ENCODE results near the gene FAM107B.

FAM107B gene

DNA sequence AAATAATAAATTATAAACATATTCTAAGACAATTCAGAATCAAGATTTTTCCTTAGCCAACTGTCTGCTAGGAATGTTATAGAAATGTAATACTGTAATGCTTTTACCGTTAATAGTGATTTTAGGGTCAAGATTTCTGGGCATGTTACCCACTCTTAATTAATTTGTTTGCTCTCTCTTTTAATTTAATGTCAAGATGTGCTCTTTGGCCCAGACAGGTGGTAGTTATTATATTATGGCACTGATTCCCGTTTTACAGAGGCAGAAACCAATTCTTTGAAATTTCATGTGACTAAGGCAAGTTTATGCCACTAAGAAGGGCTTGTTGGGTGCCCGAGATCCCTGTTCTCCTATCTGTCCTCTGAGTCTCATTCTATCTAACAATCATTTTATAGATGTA lies 959 bp upstream of the FAM107B start:
- no peak for DNase-seq

GRCh38 chr10:14774214-14774580 lies 500 bp downstream of the FAM107B start:
- DNase-seq, result no peak

DNA sequence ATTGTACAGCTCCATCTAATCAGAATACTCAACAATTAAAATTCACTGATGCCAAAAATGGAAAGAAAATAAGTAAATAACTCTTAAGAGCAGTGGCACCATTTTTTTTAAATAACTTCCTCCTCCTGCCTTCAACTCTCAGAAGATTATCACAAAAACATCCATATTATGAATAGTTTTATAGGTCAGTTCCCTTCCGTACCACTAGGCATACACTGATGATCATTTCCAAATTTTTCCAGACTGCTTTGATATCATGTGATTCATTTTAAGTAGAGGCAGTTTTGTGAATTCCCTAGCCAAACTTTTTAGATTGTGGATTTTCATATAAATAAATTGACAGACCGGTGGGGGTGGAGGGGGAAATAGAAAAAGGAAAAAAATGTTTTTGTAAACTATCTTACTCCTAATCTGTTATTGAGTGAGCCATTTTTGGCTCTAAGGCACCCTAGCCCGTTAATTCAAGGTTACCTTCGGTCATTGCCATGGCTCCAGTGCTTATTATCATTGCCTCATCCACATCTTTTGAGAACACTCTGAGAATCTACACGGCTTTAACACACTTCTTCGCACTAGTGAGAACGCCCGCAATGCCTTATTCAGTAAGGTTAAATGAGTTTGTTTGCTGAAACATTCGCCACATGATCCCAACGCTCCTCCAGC lies 1.0 kb downstream of the FAM107B start:
- DNase-seq, result no peak

DNA sequence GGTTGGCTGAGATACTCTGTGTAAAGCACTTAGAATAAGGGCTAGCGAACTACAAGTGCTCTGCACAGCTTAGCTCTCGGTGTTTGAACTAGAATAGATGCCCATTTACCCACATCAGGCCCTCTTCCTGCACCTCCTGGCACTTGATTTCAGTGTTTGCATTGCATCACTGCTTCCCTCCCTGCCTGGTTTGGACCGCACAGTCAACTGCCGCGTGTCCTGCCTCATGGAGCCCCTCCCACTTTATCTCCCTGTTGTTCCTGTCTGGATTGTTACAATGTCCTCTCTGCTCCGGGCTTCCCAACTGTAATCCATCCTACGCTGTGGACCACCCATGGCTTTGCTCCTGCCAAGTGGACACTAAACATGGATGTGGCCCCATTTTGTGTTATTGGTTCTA lies 2.3 kb downstream of the FAM107B start:
- no peak for DNase-seq

DNA sequence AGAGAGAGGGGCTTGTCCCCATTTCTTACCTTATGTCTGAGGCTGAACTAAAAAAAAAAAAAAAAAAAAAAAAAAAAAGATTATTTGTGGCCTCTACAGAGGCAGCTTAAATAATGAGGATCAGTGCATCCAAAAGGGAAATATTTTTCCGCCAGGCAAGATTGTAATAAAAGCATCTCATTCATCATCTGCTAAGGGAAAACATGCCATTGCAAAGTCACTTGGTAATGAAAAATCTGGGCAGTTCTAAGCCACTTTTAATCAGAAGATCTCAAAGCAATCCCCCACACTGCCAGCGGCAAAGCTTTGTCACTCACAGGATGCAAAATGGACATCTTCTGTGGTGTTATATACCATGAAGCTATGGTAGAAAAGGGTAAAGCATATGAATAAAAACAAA lies 3.8 kb downstream of the FAM107B start:
- no peak for DNase-seq

DNA sequence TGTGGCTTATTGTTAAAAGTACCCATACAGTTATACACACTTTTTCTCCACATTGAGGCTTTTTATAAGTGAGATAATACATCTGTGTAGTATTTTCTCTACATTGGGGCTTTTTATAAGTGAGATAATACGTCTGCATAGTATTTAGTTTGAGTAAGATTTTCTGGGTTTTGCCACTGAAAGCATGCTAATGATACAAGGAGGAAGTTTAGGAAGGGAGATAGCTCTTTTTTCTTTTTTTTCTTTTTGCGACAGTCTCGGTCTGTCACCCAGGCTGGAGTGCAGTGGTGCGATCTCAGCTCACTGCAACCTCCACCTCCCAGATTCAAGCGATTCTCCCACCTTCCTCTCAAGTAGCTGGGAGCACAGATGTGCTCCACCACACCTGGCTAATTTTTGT lies 13.3 kb downstream of the FAM107B start:
- no peak for DNase-seq

DNA sequence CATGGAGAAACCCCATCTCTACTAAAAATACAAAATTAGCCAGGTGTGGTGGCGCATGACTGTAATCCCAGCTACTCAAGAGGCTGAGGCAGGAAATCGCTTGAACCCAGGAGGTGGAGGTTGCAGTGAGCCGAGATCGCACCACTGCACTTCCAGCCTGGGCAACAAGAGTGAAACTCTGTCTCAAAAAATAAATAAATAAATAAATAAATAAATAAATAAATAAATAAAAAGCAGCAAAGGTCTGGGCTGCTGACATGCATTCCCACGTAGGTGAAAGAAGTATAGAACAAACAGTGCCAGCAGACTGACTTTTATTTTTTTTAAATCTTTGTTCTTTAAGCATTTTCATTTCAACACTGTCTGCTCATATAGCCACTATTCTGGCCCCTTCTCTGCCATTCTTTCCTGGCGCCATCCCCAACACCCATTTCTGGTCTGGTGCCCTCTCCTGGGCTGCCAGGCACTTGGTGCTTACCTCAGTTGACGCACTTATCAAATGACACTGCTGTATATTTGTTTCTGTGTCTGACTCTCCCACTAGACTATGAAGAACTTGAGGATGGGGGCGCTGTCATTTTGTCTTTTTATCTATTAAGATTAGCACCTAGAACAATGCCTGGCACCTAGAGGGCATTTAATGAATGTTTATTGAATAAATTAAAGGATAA lies 15.6 kb downstream of the FAM107B start:
- DNase-seq, result no peak

DNA sequence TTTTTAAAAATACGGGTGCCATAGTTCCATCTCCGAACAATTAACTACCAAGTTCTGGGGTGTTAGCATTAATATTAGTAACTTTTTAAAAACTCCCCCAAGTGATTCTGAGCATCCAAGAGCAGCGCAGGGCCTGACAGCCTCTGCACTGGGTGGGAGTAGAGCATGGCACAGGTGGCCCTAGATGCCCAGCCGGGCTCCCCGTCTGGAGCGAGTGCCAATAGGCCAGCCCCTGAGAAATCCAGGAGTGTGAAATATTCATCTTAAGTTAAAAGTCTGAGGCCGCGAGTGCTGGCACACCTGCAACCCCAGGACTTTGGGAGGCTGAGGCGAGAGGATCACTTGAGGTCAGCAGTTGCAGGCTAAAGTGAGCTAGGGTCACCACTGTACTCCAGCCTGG lies 16.2 kb downstream of the FAM107B start:
- DNase-seq, result no peak

GRCh38 chr10:14757986-14758385 lies 16.7 kb downstream of the FAM107B start:
- DNase-seq, result no peak

DNA sequence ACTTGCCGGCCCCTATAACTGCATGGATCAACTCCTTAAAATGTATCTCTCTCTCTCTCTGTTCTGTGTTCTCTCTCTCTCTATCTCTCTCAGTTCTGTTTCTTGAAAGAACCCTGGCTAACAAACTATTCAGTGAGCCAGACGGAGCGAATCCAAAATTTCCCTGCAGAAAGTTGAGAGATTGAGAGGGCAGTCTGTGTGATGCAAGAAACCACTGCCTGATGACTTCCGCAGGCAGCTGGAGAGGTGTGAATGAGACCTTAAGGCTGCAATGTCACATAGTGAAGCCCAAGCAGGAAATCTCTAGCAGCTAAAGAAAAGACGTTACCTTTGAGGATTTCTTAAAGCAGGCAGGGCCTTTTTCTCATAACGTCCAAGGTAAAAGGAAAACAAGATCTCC lies 17.3 kb downstream of the FAM107B start:
- no peak for DNase-seq

GRCh38 chr10:14753441-14753840 lies 21.3 kb downstream of the FAM107B start:
- no peak for DNase-seq

- no peak for DNase-seq
These were observed 22.8 kb downstream of the FAM107B start for GRCh38 chr10:14751921-14752320.

DNA sequence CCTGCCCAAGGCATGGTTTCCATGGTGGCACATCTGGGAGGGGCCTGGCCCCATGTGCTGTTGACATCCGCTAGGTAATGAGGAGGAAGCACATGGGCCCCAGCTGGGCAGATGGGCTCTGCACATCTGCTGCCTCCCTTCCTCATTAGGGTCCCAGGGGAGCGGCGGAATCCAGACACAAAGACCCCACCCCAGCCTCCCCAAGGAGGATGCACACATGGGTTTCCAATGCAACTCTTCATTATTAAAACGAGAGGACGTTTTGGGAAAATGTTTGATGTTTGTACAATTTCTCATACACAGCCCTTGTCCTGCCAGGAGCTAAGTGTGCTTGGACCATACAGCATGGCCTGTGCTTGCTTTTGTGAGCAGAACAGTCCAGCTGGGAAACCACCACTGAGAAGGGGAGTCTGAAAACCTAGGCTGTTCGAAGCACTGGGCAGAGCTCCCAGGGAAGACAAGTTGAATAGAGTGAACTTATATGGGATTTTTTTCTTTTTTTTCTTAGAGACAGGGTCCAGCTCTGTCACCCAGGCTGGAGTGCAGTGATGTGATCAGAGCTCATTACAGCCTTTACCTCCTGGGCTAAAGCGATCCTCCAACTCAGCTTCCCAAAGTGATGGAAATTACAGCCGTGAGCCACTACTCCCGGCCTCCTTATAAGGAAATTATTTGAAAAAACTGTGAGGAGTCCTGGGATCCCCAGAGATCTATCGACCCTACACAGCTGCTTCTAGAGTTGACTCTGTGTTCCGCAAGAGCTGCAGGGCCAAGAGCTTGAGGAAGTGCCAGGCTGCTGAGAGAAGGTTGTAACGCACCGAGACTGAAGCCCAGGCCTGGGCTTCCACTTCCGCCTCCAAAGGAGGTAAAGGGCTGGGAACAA lies 23.4 kb downstream of the FAM107B start:
- DNase-seq, result no peak

DNA sequence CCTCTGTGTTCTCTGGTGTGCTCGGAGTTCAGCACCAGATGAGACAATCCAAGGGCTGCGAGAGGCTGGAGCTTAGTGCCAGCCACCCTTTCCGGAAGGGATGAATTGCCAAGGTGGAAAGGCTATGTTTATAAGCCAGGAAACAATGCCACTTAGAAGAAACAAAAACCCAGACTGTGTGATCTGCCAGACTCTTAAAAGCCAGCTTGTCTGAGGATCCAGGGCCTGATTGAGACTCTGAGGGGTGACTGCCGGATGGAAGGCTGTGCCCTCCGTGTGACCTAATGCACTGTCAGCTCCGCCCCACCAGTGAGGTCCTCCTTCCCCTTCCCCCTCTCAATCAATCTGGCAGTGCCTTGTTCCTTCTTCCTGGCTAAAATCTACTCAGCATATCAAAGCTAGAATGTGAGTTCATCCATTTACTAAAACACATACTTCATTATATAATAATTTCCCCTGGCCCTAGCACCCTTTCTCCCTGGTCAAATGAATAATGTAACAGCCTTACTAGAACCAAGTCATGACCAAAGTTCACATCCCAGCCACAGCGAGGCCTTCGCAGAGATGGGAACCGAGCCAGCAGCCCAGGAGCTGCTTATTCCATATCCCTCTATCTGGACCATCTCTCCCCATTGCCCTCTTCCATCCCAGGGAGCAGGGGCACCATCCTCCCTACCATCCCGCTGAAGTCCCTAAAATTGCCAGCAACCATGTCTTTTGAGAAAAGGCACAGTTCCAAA lies 25.5 kb downstream of the FAM107B start:
- DNase-seq, result no peak

GRCh38 chr10:14748441-14748840 lies 26.3 kb downstream of the FAM107B start:
- no peak for DNase-seq

GRCh38 chr10:14742815-14743214 lies 31.9 kb downstream of the FAM107B start:
- no peak for DNase-seq

- no peak for DNase-seq
These were observed 32.3 kb downstream of the FAM107B start for GRCh38 chr10:14742382-14742781.

DNA sequence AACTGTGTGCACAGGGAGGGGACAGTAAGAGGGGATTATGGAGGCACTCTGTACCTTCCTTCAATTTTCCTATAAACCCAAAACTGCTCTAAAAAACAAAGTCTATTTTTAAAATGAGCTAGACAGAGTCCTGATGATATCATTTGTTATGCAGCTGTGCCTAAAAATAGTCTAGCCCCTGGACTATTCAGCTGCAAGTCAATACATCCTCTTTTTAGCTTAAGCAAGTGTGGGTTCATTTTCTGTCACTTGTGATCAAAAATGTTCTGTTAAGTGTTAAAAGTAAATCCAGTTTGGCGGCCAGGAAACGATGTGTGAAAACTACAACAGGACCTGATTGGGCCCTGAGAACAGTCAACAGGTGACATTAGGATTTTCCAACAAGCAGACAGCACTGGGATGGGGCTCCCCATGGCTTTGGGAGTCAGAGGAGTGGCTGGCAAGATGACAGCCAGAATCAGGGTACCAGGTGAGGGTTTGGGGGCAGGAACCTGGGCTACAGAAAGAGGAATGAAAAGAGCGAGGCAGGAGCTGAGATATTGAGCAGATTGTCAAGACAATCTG lies 33.9 kb downstream of the FAM107B start:
- no peak for DNase-seq

GRCh38 chr10:14737808-14738545 lies 36.7 kb downstream of the FAM107B start:
- no peak for DNase-seq

- no peak for DNase-seq
These were observed 38.1 kb downstream of the FAM107B start for GRCh38 chr10:14736600-14737081.

- DNase-seq, result no peak
These were observed 38.7 kb downstream of the FAM107B start for GRCh38 chr10:14736043-14736442.
